ENCODE data around the gene TRABD2B. TPM values are rescaled to one million over a fixed set of nuclear protein-coding genes. Genes with fewer than 3 reads are reported as not detected.
A peak's percentile ranks its signal among the peaks of the same experiment; 100 is the strongest.

Gene TRABD2B
- total RNA-seq, result not detected

DNA sequence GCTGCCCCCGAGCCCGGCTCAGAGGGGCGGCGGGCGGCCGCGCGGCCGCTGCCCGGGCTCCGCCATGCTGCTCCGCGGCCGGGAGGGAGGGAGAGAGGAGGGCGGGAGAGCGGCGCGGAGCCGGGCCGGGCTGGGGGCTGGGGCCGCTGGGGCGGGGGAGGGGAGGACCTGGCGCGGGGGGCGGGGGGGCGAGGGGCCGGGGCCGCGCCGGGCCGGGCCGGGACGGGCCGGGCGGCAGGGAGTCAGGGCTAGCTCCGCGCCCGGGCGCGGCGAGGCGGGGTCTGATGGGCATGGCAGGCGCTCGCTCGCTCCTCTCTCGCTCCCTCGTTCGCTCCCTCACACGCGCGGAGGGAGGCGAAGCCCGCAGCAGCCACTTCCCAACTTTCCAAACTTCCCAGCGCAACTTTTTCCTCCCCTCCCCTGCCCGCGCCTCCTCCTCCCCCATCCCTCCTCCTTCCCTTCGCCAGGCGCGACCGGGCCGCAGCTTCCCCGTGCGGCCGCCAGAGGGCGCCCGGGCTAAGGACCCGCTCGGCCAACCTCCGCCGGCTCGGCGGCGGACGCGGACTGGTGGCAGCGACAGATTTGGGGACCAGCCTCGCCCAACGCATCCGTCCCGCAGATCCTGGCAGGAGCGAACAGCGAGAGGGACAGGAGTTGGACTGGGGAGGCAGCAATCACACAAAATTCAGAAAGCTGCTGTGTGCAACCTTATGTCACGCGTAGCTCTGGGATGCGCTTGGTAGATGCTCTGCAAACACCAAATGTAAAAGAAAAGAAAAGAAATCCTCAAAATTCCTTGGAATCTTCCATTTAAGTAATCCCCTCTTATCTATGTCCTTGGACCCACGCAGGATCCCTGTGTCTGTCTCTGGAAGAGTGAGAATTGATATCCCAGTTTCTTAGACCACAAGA lies at the start of gene TRABD2B:
TSS of gene TRABD2B (minus strand) at position 97 of the 912 bp plus-strand sequence.
- peak; percentile 20 for DNase-seq

DNA sequence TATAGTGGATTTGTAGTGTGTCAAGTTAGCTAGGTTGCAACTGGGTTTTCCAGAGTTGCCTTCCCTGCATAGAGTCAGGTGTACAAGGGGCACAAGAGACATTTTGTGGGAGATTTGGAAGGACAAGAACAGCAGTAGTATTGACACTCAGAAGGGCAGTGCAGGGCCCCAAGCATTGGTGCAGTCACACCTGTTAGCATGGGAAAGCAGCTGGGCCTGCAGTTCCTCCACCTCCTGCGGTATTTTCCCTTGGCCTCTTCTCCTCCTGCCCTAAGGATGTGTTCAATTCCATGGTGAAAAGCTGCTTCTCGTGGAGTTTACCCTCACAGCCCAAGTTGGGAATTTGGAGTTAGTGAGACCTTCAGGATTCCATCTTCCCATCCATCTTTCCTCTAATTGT lies 47.1 kb upstream of the TRABD2B start:
- no peak for DNase-seq

- DNase-seq, result no peak
Measured at GRCh38 chr1:48043622-48044021, 46.4 kb upstream of the TRABD2B start.

DNA sequence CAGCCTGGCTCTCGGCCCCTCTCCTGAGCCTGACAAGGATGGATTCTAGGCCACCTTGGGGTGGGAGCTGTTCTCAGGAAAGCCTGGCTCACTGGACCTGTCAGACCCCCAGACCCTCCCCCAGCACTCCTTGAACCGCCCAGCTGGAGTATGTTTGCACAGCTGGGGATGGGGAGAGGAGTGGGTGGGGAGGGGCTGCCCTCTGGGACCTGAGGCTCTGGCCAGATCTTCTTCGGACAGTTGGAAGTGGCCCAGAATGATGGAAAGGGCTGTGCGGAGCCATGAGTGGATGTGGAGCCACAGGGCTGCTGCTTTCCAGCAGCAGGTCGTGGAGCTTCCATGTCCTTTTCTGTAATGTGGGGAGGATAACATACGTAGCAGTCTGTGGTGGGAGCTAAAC lies 43.0 kb upstream of the TRABD2B start:
- DNase-seq, result no peak

DNA sequence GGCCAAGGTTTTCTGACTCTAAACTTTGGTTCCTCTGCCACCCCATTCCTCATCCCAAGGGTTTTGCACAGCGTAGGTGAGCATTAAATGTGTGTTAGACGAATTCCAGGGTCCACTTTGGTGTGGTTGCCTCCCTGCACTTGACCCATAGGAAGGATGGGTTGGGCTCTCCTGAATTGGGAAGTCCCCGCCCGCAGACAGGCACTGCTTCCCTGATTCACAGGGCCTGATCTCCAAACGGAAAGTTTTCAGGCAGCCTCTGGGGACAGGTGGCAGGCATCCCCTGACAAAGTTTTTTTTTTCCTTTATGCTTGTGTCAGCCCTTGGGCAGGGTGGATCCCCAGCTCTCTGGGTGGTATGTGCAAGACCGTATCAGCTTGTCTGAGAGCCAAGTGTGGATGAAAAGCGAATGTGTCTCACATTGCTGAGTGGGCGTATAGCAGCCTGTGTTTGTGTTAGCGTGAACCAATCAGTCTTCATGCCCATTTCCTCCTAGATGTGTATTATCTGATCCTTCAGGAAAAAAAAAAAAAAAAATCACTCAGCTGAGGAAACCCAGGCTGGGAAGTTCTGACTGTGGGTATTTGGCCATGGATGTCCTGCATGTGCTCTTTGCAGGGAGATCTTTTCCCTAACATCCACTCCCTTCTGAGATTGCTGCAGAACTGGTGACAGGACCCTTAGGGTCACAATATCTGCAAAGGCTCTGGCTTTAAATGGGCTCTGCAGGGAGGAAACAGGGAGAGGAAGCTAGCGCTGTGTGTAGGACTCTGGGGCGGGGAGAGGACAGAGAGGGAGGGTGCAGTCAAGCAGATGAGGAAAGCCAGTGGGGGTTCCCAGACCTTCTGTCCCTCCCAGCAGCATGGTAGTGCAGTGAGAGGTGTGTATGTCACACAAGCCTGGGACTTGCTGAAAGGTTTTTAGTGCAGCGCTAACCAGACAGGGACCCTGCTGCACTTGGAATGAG lies 42.2 kb upstream of the TRABD2B start:
- DNase-seq, result no peak

- no peak for DNase-seq
Measured at GRCh38 chr1:48038270-48038767, 41.1 kb upstream of the TRABD2B start.

DNA sequence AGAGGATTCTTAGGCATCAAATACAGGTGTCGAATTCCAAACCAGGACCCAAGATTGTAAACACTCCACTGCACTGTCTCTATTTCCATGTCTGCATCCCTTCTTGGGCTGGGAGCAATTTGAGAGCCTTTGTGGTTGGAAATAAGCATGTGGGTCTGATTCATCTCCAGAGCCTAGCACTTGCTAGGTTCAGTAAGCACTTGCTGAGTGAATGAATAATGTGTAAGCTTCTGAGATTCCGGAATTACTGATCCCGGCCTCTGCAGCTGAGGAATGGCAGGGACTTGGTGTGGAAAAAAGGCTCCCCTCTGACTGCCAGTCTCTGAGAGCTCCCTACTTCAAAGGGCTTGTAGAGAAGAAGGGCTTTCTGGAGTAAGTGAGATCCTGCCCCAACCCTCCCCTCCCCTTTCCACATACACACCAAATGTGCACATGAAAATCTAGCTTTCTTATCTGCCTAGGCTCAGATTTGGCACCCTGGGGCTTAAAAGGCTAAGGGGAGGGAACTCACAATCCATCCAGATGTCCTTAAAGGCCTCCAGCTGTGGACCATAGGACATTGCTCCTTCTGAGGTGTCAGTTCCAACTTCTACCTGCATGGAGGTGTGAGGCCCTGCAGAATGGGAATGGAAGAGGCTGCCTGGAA lies 39.6 kb upstream of the TRABD2B start:
- DNase-seq, result no peak

- DNase-seq, result no peak
Measured at GRCh38 chr1:48035371-48036141, 38.4 kb upstream of the TRABD2B start.

- DNase-seq, result no peak
Measured at GRCh38 chr1:48033495-48034045, 36.4 kb upstream of the TRABD2B start.

- DNase-seq, result no peak
Measured at GRCh38 chr1:48031676-48032075, 34.5 kb upstream of the TRABD2B start.

- DNase-seq, result no peak
Measured at GRCh38 chr1:48030696-48031365, 33.6 kb upstream of the TRABD2B start.

DNA sequence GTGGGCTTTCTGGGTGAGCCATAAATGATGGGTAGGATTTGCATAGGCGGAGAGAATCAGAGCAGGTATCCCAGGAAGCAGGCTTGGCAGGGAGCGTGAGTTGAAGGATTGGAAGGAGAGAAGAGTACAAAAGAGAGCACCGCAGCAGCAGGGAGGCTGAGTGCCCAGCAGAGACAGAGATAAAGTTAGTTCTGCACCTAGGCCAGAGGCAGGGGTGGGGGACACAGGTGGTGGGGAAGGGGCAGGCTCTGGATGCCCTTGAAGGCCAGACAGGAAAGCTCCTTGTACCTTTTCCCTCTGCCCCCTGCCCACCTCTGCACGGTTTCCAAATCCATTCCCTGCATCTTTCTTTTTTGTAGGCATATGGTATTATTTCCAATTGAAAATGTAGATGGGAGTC lies 33.0 kb upstream of the TRABD2B start:
- DNase-seq, result no peak

GRCh38 chr1:48028218-48029069 lies 31.3 kb upstream of the TRABD2B start:
- DNase-seq, result no peak

GRCh38 chr1:48027533-48027835 lies 30.3 kb upstream of the TRABD2B start:
- no peak for DNase-seq

DNA sequence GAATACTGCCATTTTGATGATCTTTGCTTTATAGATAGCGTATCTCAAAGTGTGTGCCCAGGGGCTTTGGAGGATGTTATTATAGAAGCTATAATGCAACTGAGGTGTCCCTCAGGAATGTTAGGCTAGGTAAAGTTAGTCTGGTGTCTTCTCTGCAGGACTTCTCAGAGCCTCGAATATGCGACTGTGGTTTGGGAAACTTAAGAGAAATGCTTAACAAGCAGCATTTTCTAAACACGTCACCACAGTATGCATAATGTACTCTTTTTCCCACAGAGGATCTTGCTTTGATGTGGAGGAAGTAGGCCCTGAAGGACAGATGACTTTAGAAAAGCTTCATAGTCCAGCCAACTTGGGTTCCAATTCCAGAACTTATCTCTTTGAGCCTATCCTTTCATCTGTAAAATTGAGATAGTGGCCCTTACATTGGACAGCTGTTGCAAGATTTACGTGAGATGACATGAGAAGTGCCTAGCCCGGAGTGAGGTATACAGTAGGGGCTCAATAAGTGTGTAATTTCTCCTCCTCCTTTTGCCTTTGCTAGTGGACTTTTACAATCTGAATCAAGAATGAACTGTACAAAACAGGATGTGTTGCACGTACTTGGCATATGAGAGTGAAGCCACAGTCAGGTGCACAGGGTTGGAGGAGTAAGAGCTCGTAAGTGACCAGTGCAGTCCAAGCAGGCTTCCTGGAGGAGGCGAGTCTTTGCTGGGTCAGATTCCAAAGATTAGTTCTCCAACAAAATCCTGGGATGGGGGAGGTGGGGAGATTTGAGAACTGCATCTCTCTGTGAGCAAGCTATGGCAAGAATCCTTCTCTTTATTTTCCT lies 29.7 kb upstream of the TRABD2B start:
- no peak for DNase-seq

GRCh38 chr1:48026275-48026674 lies 29.1 kb upstream of the TRABD2B start:
- no peak for DNase-seq

DNA sequence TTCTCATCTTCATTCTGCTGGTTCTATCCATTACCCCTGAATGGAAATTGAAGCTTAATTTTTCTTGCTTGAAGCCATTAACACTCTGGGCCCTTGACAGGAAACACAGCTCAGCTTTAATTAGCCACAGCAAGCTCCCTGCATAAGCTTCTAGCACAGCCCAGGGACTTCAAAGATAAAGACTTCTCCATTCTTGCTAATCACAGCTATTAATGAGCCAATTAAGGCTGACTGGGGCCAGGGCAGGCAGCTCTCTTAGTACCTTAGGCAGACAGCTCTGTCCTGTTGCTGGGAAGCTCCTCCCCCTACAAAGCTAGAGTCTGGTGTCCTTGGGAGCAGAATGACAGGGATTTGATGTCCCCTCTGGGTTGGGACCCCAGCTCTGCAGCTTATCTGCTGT lies 27.9 kb upstream of the TRABD2B start:
- no peak for DNase-seq

- DNase-seq, result no peak
Measured at GRCh38 chr1:48023488-48023887, 26.3 kb upstream of the TRABD2B start.

DNA sequence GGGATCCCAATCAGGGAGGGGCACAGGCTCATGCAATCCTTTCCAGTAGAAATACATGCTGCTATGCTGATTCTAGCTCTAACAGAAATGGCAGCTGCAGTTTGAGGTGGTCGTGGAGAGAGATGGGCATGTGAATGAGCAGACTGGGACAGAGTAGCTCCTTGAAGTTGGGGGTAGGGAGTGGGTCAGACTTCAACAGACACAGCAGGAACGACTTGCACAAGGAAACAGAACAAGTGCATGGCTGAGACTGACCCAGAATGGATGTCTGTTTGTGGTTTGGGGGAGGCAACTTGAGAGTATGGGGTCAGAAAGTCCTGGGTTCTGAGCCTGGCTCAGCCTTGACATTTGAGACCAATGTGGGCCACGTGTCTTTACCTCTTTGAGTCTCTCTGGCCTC lies 25.1 kb upstream of the TRABD2B start:
- no peak for DNase-seq
